ENCODE data around the gene CA6.

DNA sequence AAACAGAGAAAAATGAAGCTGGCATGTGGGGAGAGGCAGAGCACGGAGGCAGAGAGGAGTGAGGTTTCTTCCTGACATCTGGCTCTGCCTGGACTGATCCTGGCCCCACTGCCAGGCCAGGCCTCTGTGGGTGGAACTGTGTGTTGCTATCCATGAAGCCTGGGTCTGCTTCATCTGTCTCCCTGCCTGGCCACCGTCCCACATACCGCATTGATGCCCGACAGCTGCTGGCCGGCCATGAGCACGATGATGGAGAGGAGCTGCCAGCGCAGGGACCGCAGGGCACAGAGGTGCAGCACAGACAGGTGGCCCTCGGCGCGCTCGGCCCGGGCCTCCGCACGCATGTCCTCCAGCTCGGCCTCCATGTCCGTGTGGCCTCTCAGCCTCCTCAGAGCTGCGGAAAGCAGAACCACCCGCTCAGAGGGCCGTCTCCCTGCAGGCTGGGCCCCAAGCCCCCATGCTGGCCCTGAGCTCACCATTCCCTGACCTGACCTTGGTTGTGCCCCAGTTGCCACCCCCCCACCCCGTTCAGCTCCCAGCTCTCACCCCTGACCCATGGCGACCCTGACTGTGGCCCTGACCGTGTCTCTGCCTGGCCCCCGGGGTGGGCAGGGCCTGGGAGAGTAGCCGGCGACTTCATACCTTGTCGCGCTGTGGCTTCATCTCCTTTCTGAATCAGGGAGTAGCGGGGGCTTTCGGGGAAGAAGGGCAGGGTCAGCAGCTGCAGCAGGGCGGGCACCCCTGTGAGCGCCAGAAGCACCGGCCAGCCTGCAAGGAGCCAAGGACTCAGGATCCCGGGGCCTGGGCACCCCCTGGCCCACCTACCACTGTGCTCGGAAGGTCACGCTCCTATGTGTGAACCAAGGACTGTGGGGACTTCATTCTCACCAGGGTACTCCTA is 69.1 kb downstream of the CA6 start:
- TF ChIP-seq, protein P1, sequence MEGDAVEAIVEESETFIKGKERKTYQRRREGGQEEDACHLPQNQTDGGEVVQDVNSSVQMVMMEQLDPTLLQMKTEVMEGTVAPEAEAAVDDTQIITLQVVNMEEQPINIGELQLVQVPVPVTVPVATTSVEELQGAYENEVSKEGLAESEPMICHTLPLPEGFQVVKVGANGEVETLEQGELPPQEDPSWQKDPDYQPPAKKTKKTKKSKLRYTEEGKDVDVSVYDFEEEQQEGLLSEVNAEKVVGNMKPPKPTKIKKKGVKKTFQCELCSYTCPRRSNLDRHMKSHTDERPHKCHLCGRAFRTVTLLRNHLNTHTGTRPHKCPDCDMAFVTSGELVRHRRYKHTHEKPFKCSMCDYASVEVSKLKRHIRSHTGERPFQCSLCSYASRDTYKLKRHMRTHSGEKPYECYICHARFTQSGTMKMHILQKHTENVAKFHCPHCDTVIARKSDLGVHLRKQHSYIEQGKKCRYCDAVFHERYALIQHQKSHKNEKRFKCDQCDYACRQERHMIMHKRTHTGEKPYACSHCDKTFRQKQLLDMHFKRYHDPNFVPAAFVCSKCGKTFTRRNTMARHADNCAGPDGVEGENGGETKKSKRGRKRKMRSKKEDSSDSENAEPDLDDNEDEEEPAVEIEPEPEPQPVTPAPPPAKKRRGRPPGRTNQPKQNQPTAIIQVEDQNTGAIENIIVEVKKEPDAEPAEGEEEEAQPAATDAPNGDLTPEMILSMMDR (IDR thresholded peaks at IDR 0.05) = no peak
- TF ChIP-seq POLR2A (IDR thresholded peaks at IDR 0.05) = no peak
